B cell (primary cell): Measurements from ENCODE around the gene TEAD1. TPM values are rescaled to one million over a fixed set of nuclear protein-coding genes. Genes with fewer than 3 reads are reported as not detected.

ENCODE experiments used
- ATAC-seq: fragments of 200-7000 bp; cut with Tn5 transposase; one replicate; pipeline ENCODE4 v1.10.0; 2021; ENCODE audit warnings: low read depth, mild to moderate bottlenecking, moderate number of reproducible peaks, moderate library complexity
- CTCF ChIA-PET: fragments of 350-600 bp; sonication (Branson Sonifier 250); formaldehyde crosslinking; loops from one replicate; lab custom pipeline; 2021; ENCODE audit warnings: antibody characterized with exemption, inconsistent platforms; lab: Charles Lee
- POLR2A ChIA-PET: fragments of 350-600 bp; sonication (Branson Sonifier 250); formaldehyde crosslinking; loops from one replicate; lab custom pipeline; 2021; ENCODE audit warnings: antibody characterized with exemption; lab: Charles Lee
- DNase-seq: peaks from one replicate; pipeline ENCODE4 v3.0.0; 2013
- H2AFZ ChIP-seq: 2 replicates; pipeline ENCODE4 v1.6.1; 2012; ENCODE audit warnings: mild to moderate bottlenecking, low read depth, low read length; ENCODE audit not compliant: insufficient read depth, poor library complexity, severe bottlenecking
- H3K27ac ChIP-seq, 2 donors: 1 replicate in 1 of 2; 2 replicates in 1 of 2; pipeline ENCODE4 v1.5.1; 2012 to 2013; ENCODE audit warnings: low read length in 2 of 2, mild to moderate bottlenecking in 2 of 2, moderate library complexity in 1 of 2
- H3K27me3 ChIP-seq, 4 experiments: fragments of 200-600 bp in 1 of 4; sonication (generic) in 1 of 4; replicated peaks in 1 of 4; 1 replicate in 2 of 4; 2 replicates in 2 of 4; pipeline versions ENCODE4 v1.6.1 to v1.7.0; 2013 to 2016; ENCODE audit warnings: low read length in 3 of 4, mild to moderate bottlenecking in 2 of 4, mixed read lengths in 1 of 4, moderate library complexity in 1 of 4; ENCODE audit not compliant: insufficient read depth in 4 of 4, control insufficient read depth in 3 of 4; ENCODE audit errors: control extremely low read depth in 1 of 4
- H3K36me3 ChIP-seq, 2 experiments: replicated peaks in 1 of 2; 1 replicate in 1 of 2; 2 replicates in 1 of 2; pipeline versions ENCODE4 v1.6.1 to v1.7.1; 2013; ENCODE audit warnings: low read length in 1 of 2; ENCODE audit not compliant: insufficient read depth in 2 of 2, control insufficient read depth in 1 of 2; ENCODE audit errors: control extremely low read depth in 1 of 2, extremely low read depth in 1 of 2
- H3K4me1 ChIP-seq, 2 donors: fragments of 200-600 bp in 1 of 2; sonication (generic) in 1 of 2; 1 replicate in 1 of 2; 2 replicates in 1 of 2; pipeline versions ENCODE4 v1.5.1 to v1.6.1; 2013 to 2017; ENCODE audit warnings: low read length in 2 of 2; ENCODE audit not compliant: control insufficient read depth in 2 of 2, insufficient read depth in 2 of 2
- H3K4me2 ChIP-seq: replicated peaks from 2 replicates; pipeline ENCODE3; 2012; ENCODE audit warnings: mild to moderate bottlenecking, low read depth, low read length; ENCODE audit not compliant: poor library complexity, severe bottlenecking
- H3K4me3 ChIP-seq, 5 experiments: fragments of 200-600 bp in 1 of 5; sonication (generic) in 1 of 5; 1 replicate in 3 of 5; 2 replicates in 2 of 5; pipeline versions ENCODE4 v1.5.1 to v1.7.0; 2011 to 2016; ENCODE audit warnings: low read length in 4 of 5, mild to moderate bottlenecking in 4 of 5, low read depth in 2 of 5, control low read depth in 1 of 5, moderate library complexity in 1 of 5; ENCODE audit not compliant: insufficient read depth in 1 of 5; ENCODE audit errors: control extremely low read depth in 1 of 5, extremely low read depth in 1 of 5
- H3K79me2 ChIP-seq: fragments of 200-600 bp; sonication (generic); one replicate; pipeline ENCODE4 v1.6.0; 2016; ENCODE audit warnings: low read length; ENCODE audit not compliant: control insufficient read depth, insufficient read depth
- H3K9ac ChIP-seq: fragments of 200-600 bp; sonication (generic); 2 replicates; pipeline ENCODE4 v1.6.1; 2017; ENCODE audit warnings: mild to moderate bottlenecking, low read length, moderate library complexity
- H3K9me3 ChIP-seq, 3 donors: one replicate each; pipeline versions ENCODE4 v1.6.1 to v1.7.1; 2013; ENCODE audit warnings: low read length in 2 of 3; ENCODE audit not compliant: control insufficient read depth in 2 of 3, insufficient read depth in 1 of 3; ENCODE audit errors: control extremely low read depth in 1 of 3
- H4K20me1 ChIP-seq: 2 replicates; pipeline ENCODE4 v1.6.0; 2012; ENCODE audit warnings: mild to moderate bottlenecking, low read length; ENCODE audit not compliant: insufficient read depth, control insufficient read depth, poor library complexity, severe bottlenecking
- H3K27ac Mint-ChIP-seq: one replicate; pipeline ENCODE4 v1.8.0; 2021; ENCODE audit warnings: mixed read lengths
- H3K27me3 Mint-ChIP-seq: one replicate; pipeline ENCODE4 v1.8.0; 2021; ENCODE audit warnings: mixed read lengths
- H3K4me1 Mint-ChIP-seq: one replicate; pipeline ENCODE4 v1.8.0; 2021; ENCODE audit warnings: mixed read lengths
- H3K4me3 Mint-ChIP-seq: one replicate; pipeline ENCODE4 v1.8.0; 2021; ENCODE audit warnings: mixed read lengths
- H3K9me3 Mint-ChIP-seq: one replicate; pipeline ENCODE4 v1.8.0; 2022; ENCODE audit warnings: mixed read lengths; ENCODE audit not compliant: insufficient read depth
- CTCF ChIP-seq: fragments of 200-600 bp; IDR thresholded peaks from one replicate; pipeline ENCODE4 v1.8.0; 2022; ENCODE audit warnings: antibody characterized with exemption, mild to moderate bottlenecking
- EZH2 ChIP-seq: IDR thresholded peaks from 2 replicates; pipeline ENCODE4 v1.6.1; 2012; ENCODE audit warnings: borderline replicate concordance, low read depth, mild to moderate bottlenecking, moderate library complexity, low read length; ENCODE audit not compliant: insufficient read depth, poor library complexity, severe bottlenecking
- WGBS: methylation state at CpG from one replicate; pipeline ENCODE4 v1.1.5; 2013; ENCODE audit warnings: missing lambda C conversion rate; ENCODE audit not compliant: insufficient coverage; 5-methylcytosine and 5-hydroxymethylcytosine counted together
- intact Hi-C: fragments of 100-400 bp; cut with micrococcal nuclease; formaldehyde crosslinking; loops from one replicate; pipeline ENCODE4 v1.10.0; 2022
- polyA plus RNA-seq: library from polyadenylated mRNA; depleted of rRNA; stranded (reverse); fragments of >200 nt; gene quantifications from 2 replicates; pipeline ENCODE4 v1.2.3, GENCODE V29; 2012
- total RNA-seq, 2 donors: library from RNA; stranded (reverse); fragments of 120-200 nt in 1 of 2; gene quantifications; 1 replicate in 1 of 2; 2 replicates in 1 of 2; pipeline versions ENCODE4 v1.2.3 to v1.2.4, GENCODE V29; 2013 to 2022

Gene TEAD1
- total and polyA plus RNA-seq, 2 donors (not counting 1 experiment from before 2014, with no cell fraction given) = 0.30 TPM; not detected in 1

GRCh38 chr11:12640355-12640754 lies 33.9 kb upstream of the TEAD1 start:
- Histone ChIP-seq H3K36me3 (no peaks in the 10 kb centered on the region), H3K4me2 (no peak overlapping the region), H2AFZ (no peak overlapping the region), H3K27me3 (no peaks in the 10 kb centered on the region), H3K27ac (no peak overlapping the region), H3K4me3 (no peak overlapping the region), H3K4me1 (no peaks in the 10 kb centered on the region), H3K9ac (no peak overlapping the region), H3K79me2 (no peaks in the 10 kb centered on the region), H3K9me3 (peaks cover 0 to 4% (median 0%) of the 10 kb centered on the region in 3 donors), H4K20me1 (no peaks in the 10 kb centered on the region)
- Mint-ChIP-seq H3K9me3 (no peaks in the 10 kb centered on the region), H3K4me3 (no peak overlapping the region), H3K27ac (no peak overlapping the region), H3K27me3 (peaks cover 7% of the 10 kb centered on the region), H3K4me1 (no peaks in the 10 kb centered on the region)
- TF ChIP-seq CTCF = no peak
- no peak for TF ChIP-seq EZH2
- DNase-seq = no peak
- intact Hi-C loops = no loop called here
- POLR2A ChIA-PET = no interaction called here
- CTCF ChIA-PET = no interaction called here
- no peak for ATAC-seq
- 11% methylated on average over 1 of the region's 1 CpG for WGBS

- H3K27me3 Mint-ChIP-seq = peaks cover 7% of the 10 kb centered on the region
These were observed 33.0 kb upstream of the TEAD1 start for GRCh38 chr11:12640926-12641849.

More at GRCh38 chr11:12640926-12641849, 33.0 kb upstream of the TEAD1 start:
- ChIA-PET CTCF (no interaction called here), POLR2A (no interaction called here)
- no peak overlapping the region for H3K4me3 ChIP-seq
- peaks cover 0 to 4% (median 0%) of the 10 kb centered on the region in 3 donors for H3K9me3 ChIP-seq
- no peaks in the 10 kb centered on the region for H3K4me1 ChIP-seq
- no peak overlapping the region for H2AFZ ChIP-seq
- no peak overlapping the region for H3K27ac Mint-ChIP-seq
- H3K27me3 ChIP-seq = no peaks in the 10 kb centered on the region
- H3K27ac ChIP-seq = no peak overlapping the region
- 100% methylated on average over 3 of the region's 3 CpGs for WGBS
- H3K4me1 Mint-ChIP-seq = no peaks in the 10 kb centered on the region
- no peak for DNase-seq
- no peaks in the 10 kb centered on the region for H3K9me3 Mint-ChIP-seq
- no peak overlapping the region for H3K4me2 ChIP-seq
- no peak for ATAC-seq
- H3K79me2 ChIP-seq = no peaks in the 10 kb centered on the region
- no peak for TF ChIP-seq CTCF
- TF ChIP-seq EZH2 = no peak
- H3K36me3 ChIP-seq = no peaks in the 10 kb centered on the region
- no peak overlapping the region for H3K9ac ChIP-seq
- intact Hi-C loops = no loop called here
- H3K4me3 Mint-ChIP-seq = no peak overlapping the region
- H4K20me1 ChIP-seq = no peaks in the 10 kb centered on the region
